Measurements from ENCODE around the gene EMC6.
A peak's percentile ranks its signal among the peaks of the same experiment; 100 is the strongest.

Gene EMC6

DNA sequence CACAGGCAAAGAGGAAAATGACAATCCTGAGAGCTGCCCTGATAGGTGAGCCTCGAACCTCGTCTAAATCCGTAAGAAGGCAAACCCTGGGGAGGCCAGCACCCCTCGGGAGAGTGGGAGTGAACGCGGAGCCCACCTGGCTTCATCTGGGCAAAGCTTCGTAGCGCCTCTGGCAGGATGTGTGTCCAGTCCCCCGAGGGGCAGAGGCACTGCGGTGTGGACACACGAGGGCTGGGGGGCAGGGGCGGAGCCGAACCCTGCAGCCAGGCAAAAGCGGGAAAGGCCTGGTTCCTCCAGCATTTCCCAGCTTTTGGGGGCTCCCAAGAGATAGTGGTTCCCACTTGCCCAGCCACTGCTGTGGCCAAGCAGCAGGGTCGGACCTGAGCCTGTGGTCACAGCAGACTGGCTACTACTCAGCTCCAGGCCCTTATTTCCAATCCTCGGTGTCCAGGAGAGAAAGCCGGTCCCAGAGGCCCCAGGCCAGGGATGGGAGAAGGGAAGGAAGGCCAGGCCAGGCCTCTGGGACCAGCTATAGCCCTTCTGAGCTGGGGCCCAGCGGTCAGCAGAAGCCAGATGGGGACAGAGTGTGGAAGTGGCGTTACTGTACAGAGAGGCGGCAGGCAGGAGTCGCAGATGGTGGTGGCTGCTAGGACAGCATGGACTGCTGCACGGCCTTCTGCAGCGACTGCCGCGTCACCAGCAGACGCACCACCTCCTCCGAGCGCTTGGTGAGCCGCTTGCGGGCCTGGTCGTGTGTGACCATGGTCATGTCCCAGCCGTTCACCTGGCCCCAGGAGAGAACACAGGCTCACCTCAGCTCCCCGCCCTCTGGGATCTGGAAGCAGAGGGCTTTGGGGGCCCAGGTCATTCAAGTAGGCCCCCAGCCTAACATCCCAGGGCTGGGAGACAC lies 5.3 kb upstream of the EMC6 start:
- no peak for ATAC-seq
- Mint-ChIP-seq H3K4me3 (no peak overlapping the region), H3K36me3 (ENCODE audit: low read depth) (no peaks in the 10 kb centered on the region), H3K4me1 (peaks cover 10% of the 10 kb centered on the region), H3K27me3 (no peaks in the 10 kb centered on the region), H3K9me3 (no peaks in the 10 kb centered on the region), H3K27ac (no peak overlapping the region)
- DNase-seq, result no peak

DNA sequence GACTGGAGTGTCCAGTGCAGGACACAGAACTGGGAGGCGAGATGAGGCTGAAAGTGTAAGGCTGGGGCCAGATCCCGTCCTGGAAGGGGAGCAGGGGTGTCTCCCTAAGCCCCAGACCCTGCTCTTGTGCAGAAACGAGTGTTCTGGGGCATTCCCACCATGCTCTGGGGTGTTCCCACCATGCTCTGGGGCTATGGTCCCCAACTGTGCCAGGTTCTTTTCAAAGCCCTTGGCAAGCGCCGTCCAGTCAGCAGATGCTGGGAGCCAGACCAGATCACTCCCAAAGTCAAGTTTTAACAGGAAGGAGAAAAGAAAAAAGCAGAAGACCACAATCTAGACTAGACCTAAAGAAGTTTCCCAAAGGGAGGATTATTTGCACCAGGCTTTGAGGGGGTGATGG lies 2.8 kb upstream of the EMC6 start:
- no peaks in the 10 kb centered on the region for H3K9me3 Mint-ChIP-seq
- H3K36me3 Mint-ChIP-seq (ENCODE audit: low read depth), result no peaks in the 10 kb centered on the region
- no peak overlapping the region for H3K4me3 Mint-ChIP-seq
- ATAC-seq (no peak), DNase-seq (no peak)
- no peaks in the 10 kb centered on the region for H3K27me3 Mint-ChIP-seq
- no peak overlapping the region for H3K27ac Mint-ChIP-seq
- peaks cover 27% of the 10 kb centered on the region for H3K4me1 Mint-ChIP-seq

DNA sequence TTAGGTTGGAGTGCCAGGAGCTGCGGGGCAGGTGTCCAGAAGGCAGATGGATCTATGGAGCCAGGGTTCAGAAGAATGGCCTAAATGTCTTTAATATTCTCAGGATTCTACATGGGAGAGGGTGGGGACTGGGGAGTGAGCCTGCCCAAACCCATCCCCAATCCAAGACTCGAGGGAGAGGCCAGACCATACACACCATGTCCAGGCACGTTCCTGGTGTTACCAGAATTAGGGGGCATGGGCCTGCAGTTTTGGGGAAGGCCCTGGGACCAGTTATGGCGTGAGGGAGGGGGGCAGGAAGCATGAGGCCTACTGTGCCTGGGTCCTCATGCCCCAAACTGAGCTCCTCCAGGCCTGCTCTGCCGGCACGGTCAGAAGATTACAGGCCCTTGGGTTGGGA lies 2.1 kb upstream of the EMC6 start:
- peaks cover 27% of the 10 kb centered on the region for H3K4me1 Mint-ChIP-seq
- ATAC-seq (no peak), DNase-seq (no peak)
- peaks cover under 1% of the 10 kb centered on the region for H3K36me3 Mint-ChIP-seq (ENCODE audit: low read depth)
- H3K27me3 Mint-ChIP-seq, result no peaks in the 10 kb centered on the region
- no peaks in the 10 kb centered on the region for H3K9me3 Mint-ChIP-seq
- no peak overlapping the region for H3K27ac Mint-ChIP-seq
- peak overlapping the region; percentile 40 for H3K4me3 Mint-ChIP-seq

GRCh38 chr17:3667366-3668278 lies 990 bp upstream of the EMC6 start:
- peak overlapping the region; percentile 93 for H3K4me3 Mint-ChIP-seq
- no peak overlapping the region for H3K27ac Mint-ChIP-seq
- no peaks in the 10 kb centered on the region for H3K27me3 Mint-ChIP-seq
- H3K9me3 Mint-ChIP-seq, result no peaks in the 10 kb centered on the region
- peaks cover 4% of the 10 kb centered on the region for H3K36me3 Mint-ChIP-seq (ENCODE audit: low read depth)
- ATAC-seq (peak; percentile 8), DNase-seq (peak; percentile 19)
- peaks cover 27% of the 10 kb centered on the region for H3K4me1 Mint-ChIP-seq

DNA sequence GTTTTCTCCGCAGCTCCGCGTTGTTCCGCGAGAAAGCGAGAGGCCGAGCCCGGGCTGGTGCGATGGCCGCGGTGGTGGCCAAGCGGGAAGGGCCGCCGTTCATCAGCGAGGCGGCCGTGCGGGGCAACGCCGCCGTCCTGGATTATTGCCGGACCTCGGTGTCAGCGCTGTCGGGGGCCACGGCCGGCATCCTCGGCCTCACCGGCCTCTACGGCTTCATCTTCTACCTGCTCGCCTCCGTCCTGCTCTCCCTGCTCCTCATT lies 404 bp downstream of the EMC6 start:
- Mint-ChIP-seq H3K27me3 (no peaks in the 10 kb centered on the region), H3K36me3 (ENCODE audit: low read depth) (peaks cover 4% of the 10 kb centered on the region), H3K9me3 (no peaks in the 10 kb centered on the region), H3K4me1 (peaks cover 27% of the 10 kb centered on the region), H3K4me3 (peak overlapping the region; percentile 93), H3K27ac (peak overlapping the region; percentile 90)
- DNase-seq, result no peak
- ATAC-seq, result no peak

GRCh38 chr17:3669548-3669947 lies 936 bp downstream of the EMC6 start:
- no peak for ATAC-seq
- Mint-ChIP-seq H3K36me3 (ENCODE audit: low read depth) (peaks cover 4% of the 10 kb centered on the region), H3K9me3 (no peaks in the 10 kb centered on the region), H3K4me3 (peak overlapping the region; percentile 93), H3K27ac (peak overlapping the region; percentile 90), H3K27me3 (no peaks in the 10 kb centered on the region), H3K4me1 (peaks cover 27% of the 10 kb centered on the region)
- DNase-seq, result no peak

DNA sequence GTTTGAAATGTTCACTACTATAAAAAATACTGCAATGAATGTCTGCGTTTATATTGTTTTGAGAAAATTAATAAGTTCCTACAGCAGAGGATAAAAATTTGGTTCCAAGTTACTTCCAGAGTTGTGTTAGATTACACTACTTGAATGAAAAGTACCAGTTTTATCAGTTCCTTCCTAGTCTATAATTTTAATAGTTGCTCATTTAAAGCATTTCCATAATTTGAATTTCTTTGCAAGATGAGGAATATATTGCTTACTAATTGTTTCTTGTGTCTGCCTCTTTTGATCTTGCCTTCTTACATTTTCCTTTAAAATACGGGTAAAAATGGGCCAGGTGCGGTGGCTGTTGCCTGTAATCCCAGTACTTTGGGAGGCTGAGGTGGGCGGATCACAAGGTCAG lies 4.0 kb downstream of the EMC6 start:
- no peak overlapping the region for H3K4me3 Mint-ChIP-seq
- H3K27ac Mint-ChIP-seq, result no peak overlapping the region
- ATAC-seq, result no peak
- no peaks in the 10 kb centered on the region for H3K27me3 Mint-ChIP-seq
- peaks cover 4% of the 10 kb centered on the region for H3K36me3 Mint-ChIP-seq (ENCODE audit: low read depth)
- no peaks in the 10 kb centered on the region for H3K9me3 Mint-ChIP-seq
- H3K4me1 Mint-ChIP-seq, result peaks cover 20% of the 10 kb centered on the region
- DNase-seq, result no peak

GRCh38 chr17:3675886-3676285 lies 7.3 kb downstream of the EMC6 start:
- Mint-ChIP-seq H3K27me3 (no peaks in the 10 kb centered on the region), H3K9me3 (no peaks in the 10 kb centered on the region), H3K4me1 (no peaks in the 10 kb centered on the region), H3K27ac (no peak overlapping the region), H3K36me3 (ENCODE audit: low read depth) (peaks cover 7% of the 10 kb centered on the region), H3K4me3 (no peak overlapping the region)
- DNase-seq, result no peak
- no peak for ATAC-seq

GRCh38 chr17:3678095-3678820 lies 9.6 kb downstream of the EMC6 start:
- no peak overlapping the region for H3K4me3 Mint-ChIP-seq
- DNase-seq, result no peak
- no peak overlapping the region for H3K27ac Mint-ChIP-seq
- no peaks in the 10 kb centered on the region for H3K27me3 Mint-ChIP-seq
- H3K4me1 Mint-ChIP-seq, result peaks cover 5% of the 10 kb centered on the region
- H3K36me3 Mint-ChIP-seq (ENCODE audit: low read depth), result peaks cover 3% of the 10 kb centered on the region
- H3K9me3 Mint-ChIP-seq, result no peaks in the 10 kb centered on the region
- no peak for ATAC-seq

DNA sequence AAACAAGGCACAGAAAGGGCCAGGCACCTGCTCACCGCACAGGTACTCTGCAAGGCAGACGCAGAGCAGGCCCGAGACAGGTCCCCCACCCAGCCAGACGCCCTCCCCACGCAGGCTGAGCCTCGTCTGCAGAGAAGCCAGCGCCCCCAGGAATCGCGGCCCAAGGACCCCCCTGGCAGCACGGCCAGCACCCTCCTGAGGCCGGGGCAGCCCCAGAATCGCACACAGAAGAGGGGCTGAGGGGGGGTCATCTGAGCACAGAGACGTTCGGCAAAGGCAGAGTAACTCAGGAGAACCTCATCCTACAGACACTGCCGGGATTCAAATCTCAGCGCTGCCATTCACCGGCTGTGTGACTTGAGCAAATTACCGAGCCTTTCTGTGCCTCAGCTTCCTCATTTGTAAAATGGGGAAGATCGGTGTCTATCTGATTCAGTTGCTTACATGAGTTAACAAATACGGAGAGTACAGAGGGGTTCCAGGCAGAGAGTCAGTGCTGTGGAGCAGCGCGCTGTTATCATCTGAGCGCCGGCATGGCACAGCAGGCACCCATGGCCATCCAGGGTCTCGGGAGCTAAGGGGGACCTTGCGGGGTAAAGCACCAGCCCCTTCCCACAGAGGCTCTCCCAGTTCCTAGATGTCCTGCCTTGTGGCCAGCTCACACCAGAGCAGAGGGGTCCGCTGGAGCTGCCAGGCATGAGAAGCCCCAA lies 10.4 kb downstream of the EMC6 start:
- peaks cover 3% of the 10 kb centered on the region for H3K36me3 Mint-ChIP-seq (ENCODE audit: low read depth)

DNA sequence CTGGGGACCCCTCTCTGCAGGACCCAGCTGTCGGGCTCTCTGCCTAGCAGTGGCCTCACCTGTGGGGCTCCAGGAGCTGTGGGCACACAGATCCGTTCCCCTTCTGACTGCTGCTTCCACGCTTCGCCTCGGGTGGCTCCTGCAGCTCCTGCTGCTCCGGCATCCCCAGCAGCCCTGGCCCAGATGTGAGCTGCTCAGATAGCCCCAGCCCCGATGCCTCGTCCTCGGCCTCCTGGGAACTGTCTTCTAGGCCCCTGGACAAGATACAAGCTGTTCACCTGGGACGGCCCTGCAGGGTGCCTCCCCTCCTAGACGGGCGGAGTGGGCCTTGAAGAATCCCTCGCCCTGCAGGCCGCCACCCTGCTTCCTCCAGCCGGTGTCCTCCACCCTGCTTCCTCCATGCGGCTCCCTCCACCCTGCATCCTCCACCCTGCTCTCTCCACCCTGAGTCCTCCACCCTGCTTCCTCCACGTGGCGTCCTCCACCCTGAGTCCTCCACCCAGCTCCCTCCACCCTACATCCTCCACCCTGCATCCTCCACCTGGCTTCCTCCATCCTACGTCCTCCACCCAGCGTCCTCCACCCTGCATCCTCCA lies 11.0 kb downstream of the EMC6 start:
- Mint-ChIP-seq H3K36me3 (ENCODE audit: low read depth) (peaks cover 3% of the 10 kb centered on the region), H3K9me3 (no peaks in the 10 kb centered on the region), H3K27ac (no peak overlapping the region), H3K4me1 (peaks cover 7% of the 10 kb centered on the region), H3K27me3 (no peaks in the 10 kb centered on the region), H3K4me3 (no peak overlapping the region)
- no peak for DNase-seq
- ATAC-seq, result no peak

More for the DNA sequence above, 10.4 kb downstream of the EMC6 start:
- H3K27ac Mint-ChIP-seq, result no peak overlapping the region
- no peaks in the 10 kb centered on the region for H3K27me3 Mint-ChIP-seq
- ATAC-seq (no peak), DNase-seq (no peak)
- H3K4me3 Mint-ChIP-seq, result no peak overlapping the region
- H3K9me3 Mint-ChIP-seq, result no peaks in the 10 kb centered on the region
- peaks cover 7% of the 10 kb centered on the region for H3K4me1 Mint-ChIP-seq

- Mint-ChIP-seq H3K9me3 (no peaks in the 10 kb centered on the region), H3K4me1 (peaks cover 7% of the 10 kb centered on the region), H3K4me3 (no peak overlapping the region), H3K36me3 (ENCODE audit: low read depth) (peaks cover 3% of the 10 kb centered on the region), H3K27ac (no peak overlapping the region), H3K27me3 (no peaks in the 10 kb centered on the region)
- ATAC-seq (no peak), DNase-seq (no peak)
Observed at GRCh38 chr17:3681057-3681456, 12.4 kb downstream of the EMC6 start.

GRCh38 chr17:3681565-3681964 lies 13.0 kb downstream of the EMC6 start:
- Mint-ChIP-seq H3K4me1 (peaks cover 7% of the 10 kb centered on the region), H3K4me3 (no peak overlapping the region), H3K27ac (no peak overlapping the region), H3K27me3 (no peaks in the 10 kb centered on the region), H3K36me3 (ENCODE audit: low read depth) (peaks cover 3% of the 10 kb centered on the region), H3K9me3 (no peaks in the 10 kb centered on the region)
- DNase-seq (no peak), ATAC-seq (no peak)

GRCh38 chr17:3682033-3682432 lies 13.4 kb downstream of the EMC6 start:
- ATAC-seq, result no peak
- H3K4me3 Mint-ChIP-seq, result no peak overlapping the region
- DNase-seq, result no peak
- H3K9me3 Mint-ChIP-seq, result no peaks in the 10 kb centered on the region
- H3K36me3 Mint-ChIP-seq (ENCODE audit: low read depth), result peaks cover 3% of the 10 kb centered on the region
- peaks cover 7% of the 10 kb centered on the region for H3K4me1 Mint-ChIP-seq
- no peaks in the 10 kb centered on the region for H3K27me3 Mint-ChIP-seq
- H3K27ac Mint-ChIP-seq, result no peak overlapping the region

Measured in activated naive CD8-positive, alpha-beta T cell treated with anti-CD3 and anti-CD28 coated beads, Interleukin-2, amount 50 U/mL, for 24 hours (primary cell).